Measurements from ENCODE around the gene ZNF599. TPM values are rescaled to one million over a fixed set of nuclear protein-coding genes. Genes with fewer than 3 reads are reported as not detected.
A peak's percentile ranks its signal among the peaks of the same experiment; 100 is the strongest.

Gene ZNF599
- total RNA-seq, 1 experiment from 2014 or later: 2.5 TPM

- in situ Hi-C loops (cut with HindIII; ENCODE audit: low pct_unique_long_range_greater_than_20kb, low sequenced_read_pairs): no loop called here
- DNase-seq (ENCODE audit: low read depth, low spot score): no peak
These were observed 6.6 kb downstream of the ZNF599 start for GRCh38 chr19:34766386-34766785.

DNA sequence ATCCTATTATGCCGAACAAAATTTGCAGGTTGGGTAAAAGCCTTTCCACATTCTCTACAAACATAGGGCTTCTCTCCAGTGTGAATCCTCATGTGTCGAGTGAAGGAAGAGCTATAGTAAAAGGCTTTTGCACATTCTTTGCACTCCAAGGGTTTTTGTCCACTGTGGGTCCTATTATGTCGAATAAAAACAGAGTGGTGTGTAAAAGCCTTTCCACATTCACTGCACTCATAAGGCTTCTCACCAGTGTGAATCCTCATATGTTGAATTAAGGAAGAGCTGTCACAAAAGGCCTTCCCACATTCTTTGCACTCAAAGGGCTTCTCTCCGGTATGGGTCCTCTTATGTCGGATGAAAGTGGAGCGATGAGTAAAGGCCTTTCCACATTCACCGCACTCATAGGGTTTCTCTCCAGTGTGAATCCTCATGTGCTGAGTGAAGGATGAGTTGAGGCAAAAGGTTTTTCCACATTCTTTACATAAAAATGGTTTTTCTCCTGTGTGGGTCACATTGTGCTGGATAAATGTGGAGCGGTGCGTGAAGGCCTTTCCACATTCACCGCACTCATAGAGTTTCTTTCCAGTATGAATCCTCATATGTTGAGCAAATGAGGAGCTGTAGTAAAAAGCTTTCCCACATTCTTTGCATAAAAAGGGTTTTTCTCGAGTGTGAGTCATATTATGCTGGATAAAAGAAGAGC is 13.6 kb downstream of the ZNF599 start:
- no peak for DNase-seq (ENCODE audit: low read depth, low spot score)
- in situ Hi-C loops (cut with HindIII; ENCODE audit: low pct_unique_long_range_greater_than_20kb, low sequenced_read_pairs): no loop called here

GRCh38 chr19:34757441-34757840 is 15.6 kb downstream of the ZNF599 start:
- in situ Hi-C loops (cut with HindIII; ENCODE audit: low pct_unique_long_range_greater_than_20kb, low sequenced_read_pairs): no loop called here
- DNase-seq (ENCODE audit: low read depth, low spot score): no peak

- no peak for DNase-seq (ENCODE audit: low read depth, low spot score)
These were observed 27.9 kb downstream of the ZNF599 start for GRCh38 chr19:34744896-34745690.

DNA sequence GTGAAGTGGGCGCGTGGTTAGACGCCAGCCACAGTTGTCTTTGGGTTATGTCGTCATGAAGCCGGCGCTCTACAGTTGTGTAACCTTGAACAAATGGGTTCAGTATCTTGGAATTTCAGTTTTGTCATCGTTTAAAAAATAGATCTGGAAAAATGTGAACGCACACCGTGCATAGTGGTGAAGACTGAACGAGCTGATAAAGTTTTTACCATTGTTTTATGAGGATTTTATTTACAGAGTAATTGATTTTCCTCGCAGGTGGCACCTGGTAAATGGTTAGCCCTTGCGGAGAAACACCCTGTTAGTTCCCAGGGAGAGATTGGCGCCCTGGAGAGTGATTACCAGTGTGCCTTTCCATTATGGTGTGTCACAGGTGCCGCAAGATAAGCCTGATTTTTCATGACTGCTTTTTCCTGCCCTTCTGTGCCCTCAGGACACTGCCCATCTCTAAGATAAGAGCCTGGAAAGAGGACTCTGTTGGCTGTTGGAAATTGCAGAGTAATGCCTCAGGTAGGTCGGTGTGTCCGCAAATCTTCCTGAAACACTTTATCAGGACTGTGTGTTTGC is 38.4 kb downstream of the ZNF599 start:
- in situ Hi-C loops (cut with HindIII; ENCODE audit: low pct_unique_long_range_greater_than_20kb, low sequenced_read_pairs): no loop called here
- DNase-seq (ENCODE audit: low read depth, low spot score): peak; percentile 87

More at GRCh38 chr19:34744896-34745690, 27.9 kb downstream of the ZNF599 start:
- in situ Hi-C loops (cut with HindIII; ENCODE audit: low pct_unique_long_range_greater_than_20kb, low sequenced_read_pairs): no loop called here

GRCh38 chr19:34733746-34734536 is 39.1 kb downstream of the ZNF599 start, which contains the start of gene ZNF181:
ZNF181 (plus strand) TSS chr19:34734243; CDS start chr19:34735038, 795 bp downstream.
- peak; percentile 84 for DNase-seq (ENCODE audit: low read depth, low spot score)
- in situ Hi-C loops (cut with HindIII; ENCODE audit: low pct_unique_long_range_greater_than_20kb, low sequenced_read_pairs): no loop called here

DNA sequence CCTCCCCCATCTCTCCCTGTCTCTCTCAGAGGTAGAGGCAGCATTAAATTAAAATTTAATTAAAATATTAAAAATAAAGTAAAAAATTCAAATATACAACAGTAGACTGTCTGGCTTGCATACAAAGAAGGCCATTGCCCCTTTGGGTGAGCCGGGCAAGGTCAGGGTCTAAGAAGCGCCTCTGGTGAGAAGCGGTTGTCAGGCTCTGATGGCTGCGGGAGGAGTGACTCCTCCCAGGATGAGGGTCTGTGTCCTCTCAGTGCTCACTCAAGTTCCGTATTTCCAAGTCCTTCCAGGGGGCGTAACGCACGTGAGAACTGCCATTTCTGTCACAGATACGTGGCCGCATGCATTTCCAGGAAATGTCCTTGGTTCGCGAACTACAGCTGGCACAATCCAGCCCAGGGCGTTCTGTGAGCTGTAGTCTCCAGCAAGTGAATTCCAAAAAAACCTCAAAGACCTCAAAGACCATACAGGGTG is 39.7 kb downstream of the ZNF599 start:
- in situ Hi-C loops (cut with HindIII; ENCODE audit: low pct_unique_long_range_greater_than_20kb, low sequenced_read_pairs): no loop called here
- DNase-seq (ENCODE audit: low read depth, low spot score): no peak

DNA sequence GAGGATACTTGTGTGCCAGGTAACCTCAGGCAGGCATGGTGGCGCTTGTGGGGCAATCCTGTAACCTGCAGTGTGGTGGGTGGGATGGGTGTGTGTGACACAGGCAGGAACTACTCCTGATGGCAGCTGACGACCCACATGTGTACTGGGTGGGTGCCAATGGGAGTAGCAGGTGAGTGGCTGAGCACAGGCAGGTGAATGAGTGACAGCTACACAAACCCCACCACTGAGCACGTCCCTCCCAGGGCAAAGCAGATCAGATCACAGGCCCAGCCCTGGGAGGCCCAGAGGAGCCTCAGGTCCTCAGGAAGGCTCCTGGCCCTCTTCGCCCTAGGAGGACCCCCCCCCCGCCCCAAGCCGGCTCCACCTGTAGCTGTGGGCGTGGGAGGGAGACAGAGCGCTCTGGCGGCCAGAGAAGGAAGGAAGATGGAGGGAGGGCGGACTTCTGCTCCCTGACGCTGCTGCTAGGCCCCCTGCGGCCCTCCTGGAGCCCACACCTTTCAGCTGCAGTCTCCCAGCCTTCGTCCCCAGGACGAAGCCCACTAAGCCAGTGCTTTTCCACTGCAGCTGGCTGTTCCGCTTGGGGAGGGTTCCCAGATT is 40.3 kb downstream of the ZNF599 start:
- in situ Hi-C loops (cut with HindIII; ENCODE audit: low pct_unique_long_range_greater_than_20kb, low sequenced_read_pairs): no loop called here
- DNase-seq (ENCODE audit: low read depth, low spot score): no peak

DNA sequence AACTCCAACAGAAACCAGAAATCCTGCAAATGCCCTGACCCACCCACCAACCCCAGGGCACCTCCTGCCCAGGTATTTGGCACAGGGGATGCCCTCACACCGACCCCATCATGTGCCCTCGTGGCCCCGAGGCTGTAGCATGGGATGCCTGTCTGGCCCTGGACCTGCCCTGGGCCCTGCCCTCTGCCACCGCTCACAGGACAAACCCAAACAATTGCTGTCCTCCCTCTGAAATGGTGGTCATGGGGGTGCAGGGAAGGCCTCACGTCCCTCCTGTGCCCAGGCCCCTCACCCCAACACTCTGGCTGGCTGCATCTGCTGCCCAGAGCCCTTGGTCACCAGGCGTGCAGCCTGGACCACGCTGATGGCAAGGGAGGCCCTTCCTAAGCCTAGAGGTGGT is 41.1 kb downstream of the ZNF599 start:
- DNase-seq (ENCODE audit: low read depth, low spot score): no peak
- in situ Hi-C loops (cut with HindIII; ENCODE audit: low pct_unique_long_range_greater_than_20kb, low sequenced_read_pairs): no loop called here

DNA sequence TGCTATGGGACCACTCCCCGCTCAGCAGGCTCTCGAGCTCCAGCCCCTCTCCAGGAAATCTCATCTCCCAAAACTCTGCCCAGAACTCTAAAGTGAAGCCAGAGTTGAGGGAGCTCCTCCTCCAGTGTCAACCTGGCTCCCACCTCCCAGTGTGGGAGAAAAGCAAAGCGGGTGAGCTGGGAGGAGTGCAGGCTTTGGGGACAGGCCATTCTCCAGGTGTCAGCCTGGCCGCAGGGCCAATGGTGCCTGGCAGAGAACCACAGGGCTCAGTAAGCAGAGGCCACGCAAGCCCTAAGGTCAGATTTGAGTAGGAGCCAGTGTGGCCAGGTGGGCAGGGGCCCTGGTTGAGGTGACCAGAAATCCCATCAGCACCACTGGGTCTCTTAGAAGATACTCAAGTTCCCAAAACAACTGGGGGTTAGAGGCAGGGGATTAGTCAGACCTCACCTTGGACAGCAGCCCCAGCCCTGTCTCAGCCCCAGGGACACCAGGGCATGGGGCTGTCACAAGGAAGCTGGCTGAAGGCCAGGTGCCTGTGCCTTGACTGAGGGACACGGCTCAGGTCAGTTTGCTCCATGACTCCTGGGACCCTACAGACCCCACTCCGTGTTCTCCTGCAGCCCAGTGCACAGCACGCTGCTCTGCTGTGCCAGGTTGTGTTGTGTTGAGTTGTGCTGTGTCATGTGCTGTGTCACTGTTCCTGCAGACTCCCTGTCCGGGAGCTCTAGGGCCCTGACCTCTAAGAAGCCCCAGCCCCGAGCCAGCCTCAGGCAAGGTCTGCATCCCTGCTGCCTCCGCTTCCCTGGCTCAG is 41.8 kb downstream of the ZNF599 start:
- in situ Hi-C loops (cut with HindIII; ENCODE audit: low pct_unique_long_range_greater_than_20kb, low sequenced_read_pairs): no loop called here
- DNase-seq (ENCODE audit: low read depth, low spot score): no peak

GRCh38 chr19:34725400-34725799 is 47.6 kb downstream of the ZNF599 start:
- DNase-seq (ENCODE audit: low read depth, low spot score): no peak
- in situ Hi-C loops (cut with HindIII; ENCODE audit: low pct_unique_long_range_greater_than_20kb, low sequenced_read_pairs): no loop called here

- no peak for DNase-seq (ENCODE audit: low read depth, low spot score)
- in situ Hi-C loops (cut with HindIII; ENCODE audit: low pct_unique_long_range_greater_than_20kb, low sequenced_read_pairs): no loop called here
These were observed 50.7 kb downstream of the ZNF599 start for GRCh38 chr19:34722353-34722752.

DNA sequence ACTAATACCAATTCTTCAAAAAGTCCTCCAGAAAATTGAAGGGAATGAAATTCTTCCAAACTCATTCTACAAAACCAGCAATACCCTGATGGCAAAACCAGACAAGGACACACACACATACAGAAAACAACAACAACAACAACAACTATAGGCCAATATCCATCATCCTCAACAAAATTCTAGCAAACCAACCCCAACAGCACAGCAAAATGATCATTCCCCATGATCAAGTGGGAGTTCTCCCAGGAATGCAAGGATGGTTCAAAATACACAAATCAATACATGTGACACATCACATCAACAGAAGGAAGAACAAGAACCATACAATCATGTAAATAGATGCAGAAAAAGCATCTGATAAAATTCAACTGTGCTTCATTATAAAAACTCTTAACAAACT is 57.7 kb downstream of the ZNF599 start:
- no peak for DNase-seq (ENCODE audit: low read depth, low spot score)
- in situ Hi-C loops (cut with HindIII; ENCODE audit: low pct_unique_long_range_greater_than_20kb, low sequenced_read_pairs): no loop called here

GRCh38 chr19:34713262-34713637 is 59.8 kb downstream of the ZNF599 start:
- no peak for DNase-seq (ENCODE audit: low read depth, low spot score)

GRCh38 chr19:34712395-34713261 is 60.4 kb downstream of the ZNF599 start:
- DNase-seq (ENCODE audit: low read depth, low spot score): peak; percentile 79
- in situ Hi-C loops (cut with HindIII; ENCODE audit: low pct_unique_long_range_greater_than_20kb, low sequenced_read_pairs): no loop called here

More at GRCh38 chr19:34713262-34713637, 59.8 kb downstream of the ZNF599 start:
- in situ Hi-C loops (cut with HindIII; ENCODE audit: low pct_unique_long_range_greater_than_20kb, low sequenced_read_pairs): no loop called here

GRCh38 chr19:34711890-34712289 is 61.1 kb downstream of the ZNF599 start:
- in situ Hi-C loops (cut with HindIII; ENCODE audit: low pct_unique_long_range_greater_than_20kb, low sequenced_read_pairs): no loop called here

More at GRCh38 chr19:34711890-34712289, 61.1 kb downstream of the ZNF599 start:
- no peak for DNase-seq (ENCODE audit: low read depth, low spot score)
